GM18907 (cell line): ENCODE measurements around the gene SURF4.
"Not testable (repeated sequence)": the region's sequence is repeated elsewhere in the genome, so short reads cannot be mapped to it uniquely, and the experiment has no call there.

Experiments used
- ATAC-seq: cut with Tn5 transposase; IDR thresholded peaks from one replicate; pipeline ENCODE4 v1.9.1; 2021; ENCODE audit warnings: mild to moderate bottlenecking, moderate library complexity; ENCODE audit not compliant: unreplicated experiment

SURF4 gene

DNA sequence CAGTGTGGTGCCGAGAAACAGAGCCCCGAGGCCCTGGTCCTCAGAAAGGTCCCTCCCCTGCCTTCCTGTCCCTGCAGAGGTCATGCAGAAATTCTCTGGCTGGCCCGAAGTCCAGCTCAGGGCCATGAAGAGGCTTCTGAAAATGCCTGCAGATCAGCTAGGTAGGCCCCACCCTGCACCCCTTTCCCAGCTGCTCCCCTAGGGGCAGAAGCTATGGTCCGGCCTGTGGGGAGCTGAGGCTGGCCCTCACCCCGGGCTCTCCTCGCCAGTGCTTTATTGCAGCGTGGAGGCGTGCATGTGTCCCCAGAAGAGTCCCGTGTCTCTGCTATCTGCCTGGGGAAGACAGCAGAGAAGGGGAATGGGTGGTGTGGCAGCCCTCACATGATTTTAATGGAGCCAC lies 22.0 kb upstream of the SURF4 start:
- no peak for ATAC-seq

DNA sequence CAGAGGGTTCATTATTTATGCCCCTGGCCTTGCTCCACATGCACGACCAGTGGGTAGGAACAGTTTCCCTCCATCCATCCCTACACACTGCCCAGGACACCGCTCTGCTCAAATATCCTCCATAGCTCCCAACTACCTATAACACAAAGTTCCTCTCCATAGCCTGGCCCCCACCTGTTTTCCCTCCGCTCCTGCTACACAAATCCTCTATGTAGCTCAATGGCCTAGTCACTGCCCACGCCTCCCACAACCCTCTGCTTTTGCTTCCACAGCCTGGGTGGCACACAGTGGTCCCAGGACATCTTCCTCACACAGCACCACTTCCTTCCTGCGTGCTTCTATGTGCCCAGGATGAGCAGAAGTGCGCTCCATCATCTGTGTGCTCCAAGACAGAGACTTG lies 21.5 kb upstream of the SURF4 start:
- no peak for ATAC-seq

DNA sequence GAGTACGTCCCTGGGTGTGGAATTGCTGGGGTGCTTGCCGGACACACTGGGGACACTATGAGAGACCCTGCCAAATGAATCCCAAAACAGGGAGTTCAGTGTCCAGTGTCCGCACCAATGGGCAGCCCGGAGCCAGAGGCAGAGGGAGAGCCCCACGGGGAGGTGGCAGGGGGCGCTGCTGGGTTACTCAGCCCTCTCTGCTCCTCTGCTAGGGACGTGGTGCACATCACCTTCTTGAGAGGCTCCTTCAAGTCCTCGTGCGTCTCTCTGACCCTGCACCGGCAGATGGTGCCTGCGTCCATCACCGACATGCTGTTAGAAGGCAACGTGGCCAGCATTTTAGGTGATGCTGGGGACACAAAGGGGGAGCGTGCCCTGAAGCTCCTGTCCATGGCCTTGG lies 21.1 kb upstream of the SURF4 start:
- no peak for ATAC-seq

DNA sequence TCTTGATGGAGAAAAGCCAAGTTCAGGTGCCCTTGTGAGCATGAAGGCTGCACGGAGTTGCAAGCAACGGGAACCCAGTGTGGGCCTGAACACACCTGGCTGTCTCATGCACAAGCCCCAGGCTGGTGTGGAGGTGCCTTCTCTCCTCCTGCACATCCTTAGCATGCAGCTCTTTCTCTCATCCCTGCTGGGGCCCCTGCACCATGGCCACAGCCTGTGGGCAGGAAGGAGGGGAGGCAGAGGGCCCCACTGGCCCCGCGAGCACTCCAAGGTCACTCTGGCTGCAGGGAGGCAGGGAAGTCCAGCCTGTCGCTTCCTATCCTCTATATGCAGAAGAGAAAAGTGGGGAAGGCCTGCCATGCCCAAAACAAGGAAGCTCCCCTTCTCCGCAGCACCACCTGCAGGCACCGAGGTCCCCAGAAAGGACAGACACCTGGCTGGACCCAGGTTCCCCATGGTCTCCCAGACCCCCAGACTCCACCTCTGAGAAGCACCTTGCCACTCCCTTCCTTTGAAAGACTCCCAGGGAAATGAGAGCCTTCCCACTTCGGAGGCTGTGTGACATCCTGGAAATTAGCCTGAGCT lies 18.9 kb upstream of the SURF4 start:
- no peak for ATAC-seq

DNA sequence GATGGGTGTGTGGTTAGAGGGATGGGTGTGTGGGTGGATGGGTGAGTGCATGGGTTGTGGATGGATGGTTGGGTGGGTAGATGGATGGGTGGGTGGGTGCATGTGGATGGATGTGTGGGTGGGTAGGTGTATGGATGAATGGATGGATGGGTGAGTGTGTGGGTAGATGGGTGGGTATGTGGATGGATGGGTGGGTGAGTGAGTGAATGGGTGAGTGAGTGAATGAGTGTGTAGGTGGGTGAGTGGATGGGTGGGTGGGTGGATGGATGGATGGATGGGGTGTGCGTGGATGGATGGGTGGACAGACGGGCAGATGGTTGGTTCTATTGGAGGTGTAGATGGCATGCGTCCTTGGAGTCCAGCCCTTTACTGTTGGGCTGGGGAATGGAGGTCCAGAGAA lies 17.5 kb upstream of the SURF4 start:
- no peak for ATAC-seq

DNA sequence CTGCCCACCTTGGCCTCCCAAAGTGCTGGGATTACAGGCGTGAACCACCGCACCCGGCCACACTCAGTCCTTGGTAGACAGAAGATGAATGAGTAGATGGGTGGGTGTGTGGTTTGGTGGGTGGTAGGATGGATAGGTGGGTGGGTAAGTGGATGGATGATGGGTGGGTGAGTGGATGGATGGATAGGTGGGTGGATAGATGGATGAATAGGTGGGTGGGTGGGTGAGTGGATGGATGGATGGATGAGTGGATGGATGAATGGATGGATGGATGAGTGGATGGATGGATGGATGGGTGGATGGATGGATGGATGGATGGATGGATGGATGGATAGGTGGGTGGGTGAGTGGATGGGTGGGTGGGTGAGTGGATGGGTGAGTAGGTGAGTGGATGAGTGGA lies 16.4 kb upstream of the SURF4 start:
- not testable (repeated sequence) for ATAC-seq

DNA sequence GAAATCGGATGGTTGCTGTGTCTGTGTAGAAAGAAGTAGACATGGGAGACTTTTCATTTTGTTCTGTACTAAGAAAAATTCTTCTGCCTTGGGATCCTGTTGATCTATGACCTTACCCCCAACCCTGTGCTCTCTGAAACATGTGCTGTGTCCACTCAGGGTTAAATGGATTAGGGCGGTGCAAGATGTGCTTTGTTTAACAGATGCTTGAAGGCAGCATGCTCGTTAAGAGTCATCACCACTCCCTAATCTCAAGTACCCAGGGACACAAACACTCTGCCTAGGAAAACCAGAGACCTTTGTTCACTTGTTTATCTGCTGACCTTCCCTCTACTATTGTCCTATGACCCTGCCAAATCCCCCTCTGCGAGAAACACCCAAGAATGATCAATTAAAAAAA lies 15.6 kb upstream of the SURF4 start:
- not testable (repeated sequence) for ATAC-seq

DNA sequence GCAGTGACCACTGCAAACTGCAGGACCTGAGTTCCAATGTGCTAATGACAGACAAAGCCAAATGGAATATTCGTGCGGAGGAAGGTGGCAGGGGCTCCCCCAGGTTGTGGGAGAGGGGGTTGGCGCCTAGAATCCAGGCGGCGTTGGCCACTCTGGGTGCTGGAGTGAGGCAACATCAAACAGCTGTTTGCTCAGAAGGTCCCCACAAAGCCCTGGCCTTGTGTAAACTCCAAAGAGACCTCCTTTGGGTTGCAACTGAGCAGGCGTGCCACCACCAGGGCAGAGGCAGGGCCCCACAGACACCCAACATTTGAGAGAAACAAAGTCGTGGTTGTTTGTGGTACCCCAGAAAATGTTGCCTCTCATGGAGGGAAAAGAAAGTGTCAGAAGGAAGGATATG lies 14.9 kb upstream of the SURF4 start:
- no peak for ATAC-seq

DNA sequence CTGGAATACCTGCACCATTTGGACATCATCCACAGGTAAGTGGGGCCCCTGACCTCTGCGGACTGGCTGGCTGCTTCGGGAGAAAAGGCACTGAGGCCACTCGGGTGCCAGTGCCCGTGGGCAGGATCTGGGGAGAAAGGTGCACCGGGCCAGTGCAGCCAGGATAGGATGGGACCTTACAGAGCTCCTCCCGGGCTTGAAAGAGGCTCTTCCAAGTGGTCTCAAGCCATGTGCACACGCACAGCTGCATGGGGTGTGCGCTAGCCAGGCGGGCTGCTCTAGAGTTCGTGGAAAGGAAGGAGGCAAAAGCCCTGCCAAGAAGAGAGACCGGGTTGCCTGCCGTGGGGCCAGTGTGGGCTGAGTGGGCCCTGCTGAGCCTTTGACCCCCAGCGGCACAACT lies 13.7 kb upstream of the SURF4 start:
- ATAC-seq = no peak

DNA sequence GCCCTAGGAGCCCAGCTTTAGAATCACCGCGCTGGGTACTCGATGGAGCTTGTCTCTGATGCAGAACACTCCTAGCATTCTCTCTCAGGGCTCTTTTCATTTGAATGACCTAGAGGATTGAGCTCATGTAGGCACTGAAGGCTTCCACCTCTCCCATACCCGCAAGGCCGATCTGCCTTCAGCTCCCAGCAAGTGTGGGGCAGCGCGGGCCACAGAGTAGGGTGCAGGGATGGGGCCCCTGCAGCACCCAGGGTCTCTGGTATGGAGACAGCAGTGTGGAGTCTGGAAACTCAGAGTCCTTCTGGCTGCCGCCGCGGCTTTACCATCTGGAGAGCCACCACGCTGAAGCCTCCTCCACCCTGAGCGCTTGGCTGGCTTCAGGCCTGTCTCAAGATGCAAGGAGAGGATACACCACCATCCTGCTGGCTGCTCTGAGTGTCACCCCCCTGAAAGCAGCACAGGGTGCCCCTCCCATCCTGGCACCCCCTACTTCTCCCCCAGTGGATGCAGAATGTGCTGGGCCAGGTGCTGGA lies 13.2 kb upstream of the SURF4 start:
- no peak for ATAC-seq

DNA sequence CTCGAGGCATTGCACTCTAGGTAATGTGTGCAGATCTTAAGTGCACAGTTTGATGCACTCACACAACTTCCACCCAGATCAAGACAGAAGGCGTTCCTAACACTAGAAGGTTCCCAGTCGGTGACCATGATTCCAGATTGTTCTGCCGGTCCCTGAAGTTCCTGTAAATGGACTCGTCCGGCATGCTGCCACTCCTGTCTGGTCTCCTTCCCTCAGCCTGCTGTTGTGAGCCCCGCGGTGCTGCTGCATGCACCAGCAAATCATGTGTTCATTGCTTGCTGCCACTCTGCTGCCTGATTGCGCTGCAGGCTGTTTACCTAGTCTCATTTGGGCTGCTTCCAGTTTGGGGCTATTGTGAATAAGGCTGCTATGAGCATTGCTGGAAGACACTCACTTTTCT lies 11.8 kb upstream of the SURF4 start:
- ATAC-seq = no peak

DNA sequence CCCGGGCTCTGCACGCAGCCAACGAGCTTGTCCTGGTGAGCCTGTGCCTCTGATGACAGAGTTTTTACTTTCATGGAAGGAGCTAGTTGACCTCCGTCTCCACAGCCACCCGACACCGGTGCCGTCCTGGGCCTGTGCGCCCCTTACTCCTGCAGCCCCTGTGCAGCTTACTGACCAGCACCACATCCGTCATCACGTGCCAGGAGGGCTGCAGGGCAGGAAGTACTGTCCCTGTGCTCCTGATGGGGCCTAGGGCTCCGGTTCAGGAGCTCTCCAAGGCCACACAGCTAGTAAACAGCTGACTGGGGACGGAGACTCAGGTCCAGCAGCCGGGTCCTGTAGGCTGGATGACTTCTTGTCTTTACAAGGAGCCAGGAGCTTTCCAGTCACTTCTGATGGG lies 10.5 kb upstream of the SURF4 start:
- ATAC-seq = no peak

DNA sequence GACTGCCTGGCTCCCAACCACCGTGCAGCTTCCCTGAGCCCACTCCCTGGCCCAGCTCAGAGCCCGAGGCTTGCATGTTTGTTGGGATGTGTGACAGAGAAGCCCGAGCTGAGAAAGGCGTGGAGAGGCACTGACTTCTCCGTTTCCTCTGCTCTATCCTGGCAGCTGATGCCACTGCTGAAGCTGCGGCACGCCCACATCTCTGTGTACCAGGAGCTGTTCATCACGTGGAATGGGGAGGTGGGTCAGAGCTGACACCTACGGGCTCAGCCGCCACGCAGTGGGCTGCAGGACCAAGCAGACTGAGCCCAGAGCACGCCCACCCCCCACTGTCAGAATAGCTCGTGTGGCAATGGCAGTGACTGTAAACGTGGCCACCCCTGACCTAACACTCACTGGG lies 9.6 kb upstream of the SURF4 start:
- no peak for ATAC-seq

DNA sequence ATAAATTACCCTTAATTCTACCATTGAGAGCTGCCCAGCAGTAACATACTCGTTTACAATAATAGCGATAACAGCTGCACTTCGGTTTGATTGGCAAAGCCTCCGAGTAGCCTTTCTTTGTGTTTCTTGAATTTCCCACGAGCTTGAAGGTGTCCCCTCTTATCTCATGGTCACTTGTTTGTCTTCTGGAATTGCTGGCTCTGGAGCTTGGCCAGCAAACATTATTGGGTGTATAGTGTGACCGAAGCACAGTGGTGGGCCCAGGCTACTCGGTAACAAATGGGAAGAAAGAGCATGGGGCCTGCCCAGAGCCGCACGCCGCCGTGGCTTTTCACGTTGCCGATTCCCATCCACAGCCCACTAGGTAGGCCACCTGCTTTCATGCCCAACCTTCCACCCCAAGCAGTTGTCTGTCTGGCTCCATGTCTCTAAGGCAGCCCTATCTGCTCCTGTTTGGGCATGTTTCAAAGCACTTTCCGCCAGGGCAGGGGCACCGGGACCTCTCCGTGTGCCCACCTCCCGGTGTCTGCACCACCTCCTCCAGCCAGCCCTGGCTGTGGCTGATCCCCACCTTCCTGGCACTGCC lies 9.0 kb upstream of the SURF4 start:
- ATAC-seq = no peak

DNA sequence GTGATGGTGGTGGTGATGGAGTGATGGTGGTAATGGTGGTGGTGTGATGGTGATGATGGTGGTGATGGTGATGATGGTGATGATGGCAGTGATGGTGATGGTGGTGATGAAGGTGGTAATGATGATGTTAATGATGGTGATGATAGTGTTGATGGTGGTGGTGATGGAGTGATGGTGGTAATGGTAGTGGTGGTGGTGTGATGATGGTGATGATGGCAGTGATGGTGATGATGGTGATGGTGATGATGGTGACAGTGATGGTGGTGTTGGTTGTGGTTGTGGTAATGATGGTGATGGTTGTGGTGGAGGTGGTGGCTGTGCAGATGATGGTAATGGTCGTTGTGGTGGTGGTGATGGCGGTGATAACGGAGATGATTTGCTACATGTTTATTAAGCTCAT lies 7.6 kb upstream of the SURF4 start:
- ATAC-seq = no peak

DNA sequence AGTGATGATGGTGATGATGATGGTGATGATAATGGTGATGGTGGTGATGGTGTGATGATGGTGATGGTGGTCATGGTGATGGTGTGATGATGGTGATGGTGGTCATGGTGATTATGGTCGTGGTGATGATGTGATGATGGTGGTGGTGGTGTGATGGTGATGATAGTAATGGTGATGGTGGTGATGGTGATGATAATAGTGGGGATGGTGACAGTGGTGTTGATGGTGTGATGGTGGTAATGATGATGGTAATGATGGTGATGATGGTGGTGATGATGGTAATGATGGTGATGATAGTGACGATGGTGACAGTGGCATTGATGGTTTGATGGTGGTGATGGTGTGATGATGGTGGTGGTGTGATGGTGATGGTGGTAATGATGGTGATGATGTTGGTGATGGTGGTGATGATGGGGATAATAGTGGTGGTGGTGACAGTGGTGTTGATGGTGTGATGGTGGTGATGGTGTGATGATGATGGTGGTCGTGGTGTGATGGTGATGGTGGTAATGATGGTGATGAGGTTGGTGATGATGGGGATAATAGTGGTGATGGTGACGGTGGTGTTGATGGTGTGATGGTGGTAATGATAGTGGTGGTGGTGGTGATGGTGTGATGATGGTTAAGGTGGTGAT lies 6.8 kb upstream of the SURF4 start:
- ATAC-seq = no peak

DNA sequence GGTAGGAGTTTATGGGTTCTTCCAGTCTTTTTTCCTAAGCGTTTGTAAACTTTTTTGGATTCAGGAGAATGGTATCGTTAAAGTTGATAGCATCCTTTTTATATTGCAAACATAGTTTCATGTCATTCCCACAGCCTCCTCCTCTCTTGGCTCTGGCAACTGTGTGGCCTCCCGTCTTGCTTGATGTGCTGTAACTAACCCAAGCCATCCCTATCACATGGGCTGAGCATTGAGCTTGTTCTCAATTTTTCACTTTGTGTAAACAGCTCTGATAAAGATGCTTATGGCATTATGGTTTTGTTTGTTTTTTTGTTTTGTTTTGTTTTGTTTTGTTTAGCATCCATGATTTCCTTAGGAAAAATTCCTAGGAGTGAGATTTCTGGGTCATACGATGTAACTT lies 4.9 kb upstream of the SURF4 start:
- no peak for ATAC-seq

DNA sequence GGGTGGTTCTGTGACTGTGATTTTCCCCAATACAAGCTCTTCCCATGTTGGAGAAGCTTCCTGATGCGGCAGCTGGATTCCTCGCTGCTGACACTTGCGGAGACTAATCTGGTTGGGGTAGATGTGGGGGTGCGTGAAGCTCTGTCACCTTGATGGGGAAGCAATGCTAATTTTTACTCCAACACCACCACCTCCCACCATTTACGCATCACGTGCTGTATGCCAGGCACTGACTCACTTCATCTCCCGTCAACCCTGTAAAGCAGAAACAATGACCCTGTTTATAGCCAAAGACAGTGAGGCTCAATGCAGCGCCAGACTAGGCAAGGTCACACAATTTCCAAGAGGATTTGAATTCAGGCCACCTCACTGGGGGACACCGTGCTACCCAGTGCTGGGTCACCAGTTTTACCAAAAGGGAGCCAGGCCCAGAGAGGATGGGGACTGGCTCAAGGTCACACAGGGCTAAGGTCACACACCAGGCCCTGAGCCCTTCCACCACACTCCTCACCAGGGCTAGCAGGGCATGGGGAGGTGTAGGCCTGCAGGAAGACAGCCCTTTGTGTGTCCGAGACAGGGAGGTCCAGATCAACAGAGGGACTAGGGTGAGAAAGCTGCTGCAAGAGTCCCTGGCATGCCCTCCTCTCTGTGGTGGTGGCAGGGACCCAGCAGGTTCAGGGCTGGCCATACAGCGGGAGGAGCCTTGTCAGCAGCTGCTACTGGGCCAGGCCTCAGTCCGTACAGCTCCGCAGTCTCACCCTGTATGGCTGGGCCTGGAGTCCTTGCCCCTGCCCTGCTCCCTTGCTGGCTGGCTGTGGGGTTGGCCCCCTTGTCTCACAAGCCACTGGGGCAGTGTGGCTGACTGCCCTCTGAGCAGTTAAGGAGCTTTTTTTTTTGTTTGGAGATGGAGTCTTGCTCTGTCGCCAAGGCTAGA lies 3.6 kb upstream of the SURF4 start:
- no peak for ATAC-seq

DNA sequence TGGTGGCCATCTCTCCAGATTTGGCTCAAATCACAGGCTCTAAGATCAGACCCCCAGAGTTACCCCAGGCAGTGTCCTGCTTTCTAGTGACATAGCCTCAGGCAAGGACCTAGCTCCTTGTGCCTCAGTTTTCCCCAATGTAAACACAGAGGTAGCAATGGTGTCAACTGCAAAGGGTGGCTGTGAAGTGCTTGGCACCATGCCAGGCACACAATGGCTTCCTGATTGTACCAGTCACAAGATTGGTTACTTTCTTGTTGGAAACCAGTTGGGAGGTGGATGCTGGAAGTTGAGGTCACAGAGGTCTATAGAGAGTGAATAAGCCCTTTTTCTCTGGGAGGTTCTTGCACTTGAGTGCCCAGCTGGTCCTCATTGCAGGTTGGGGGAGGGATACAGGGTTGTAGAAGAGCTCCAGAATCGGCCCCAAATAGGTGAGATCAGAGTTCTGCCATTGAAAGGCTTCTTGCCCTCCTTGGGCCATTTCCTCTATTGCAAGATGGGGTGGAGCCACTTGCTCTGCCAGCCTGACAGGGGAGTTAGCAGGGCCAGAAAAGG lies 2.6 kb upstream of the SURF4 start:
- ATAC-seq = no peak

DNA sequence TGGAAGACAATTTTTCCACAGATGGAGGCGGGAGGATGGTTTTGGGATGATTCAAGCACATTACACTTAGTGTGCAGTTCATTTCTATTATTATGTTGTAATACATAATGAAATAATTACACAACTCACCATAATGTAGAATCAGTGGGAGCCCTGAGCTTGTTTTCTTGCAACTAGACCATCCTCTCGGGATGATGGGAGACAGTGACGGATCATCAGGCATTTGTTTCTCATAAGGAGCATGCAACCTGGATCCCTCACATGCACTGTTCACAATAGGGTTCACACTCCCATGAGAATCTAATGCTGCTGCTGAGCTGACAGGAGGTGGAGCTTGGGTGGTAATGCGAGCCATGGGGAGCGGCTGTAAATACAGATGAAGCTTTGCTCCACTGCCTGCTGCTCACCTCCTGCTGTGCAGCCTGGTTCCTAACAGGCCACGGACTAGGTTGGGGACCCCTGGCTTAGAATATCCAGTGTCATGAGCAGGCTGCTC lies 1.9 kb upstream of the SURF4 start:
- ATAC-seq = no peak

DNA sequence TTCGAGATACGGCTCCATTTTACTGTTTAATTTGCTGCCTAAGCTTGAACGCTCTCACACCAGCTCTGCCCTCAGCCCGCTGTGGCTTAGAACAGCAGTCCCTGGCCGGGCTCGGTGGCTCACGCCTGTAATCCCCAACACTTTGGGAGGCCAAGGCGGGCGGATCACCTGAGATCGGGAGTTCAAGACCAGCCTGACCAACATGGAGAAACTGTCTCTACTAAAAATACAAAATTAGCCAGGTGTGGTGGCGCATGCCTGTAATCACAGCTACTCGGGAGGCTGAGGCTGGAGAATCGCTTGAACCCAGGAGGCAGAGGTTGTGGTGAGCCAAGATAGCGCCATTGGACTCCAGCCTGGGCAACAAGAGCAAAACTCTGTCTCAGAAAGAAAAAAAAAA lies 1.4 kb upstream of the SURF4 start:
- not testable (repeated sequence) for ATAC-seq
